CD14-positive monocyte (primary cell): ENCODE results near the gene HNRNPF. TPM values are rescaled to one million over a fixed set of nuclear protein-coding genes. Genes with fewer than 3 reads are reported as not detected.

ENCODE experiments used
- DNase-seq, 3 donors: peaks; one replicate each; pipeline ENCODE4 v3.0.0-alpha.2; 2011 to 2022
- H2AFZ ChIP-seq: 2 replicates; pipeline ENCODE4 v1.6.0; 2012; ENCODE audit warnings: mild to moderate bottlenecking, low read depth, low read length, inconsistent platforms; ENCODE audit not compliant: insufficient read depth, poor library complexity, severe bottlenecking
- H3K27ac ChIP-seq, 2 donors: 1 replicate in 1 of 2; 2 replicates in 1 of 2; pipeline ENCODE4 v1.5.1; 2012 to 2013; ENCODE audit warnings: low read length in 2 of 2, control low read depth in 1 of 2, inconsistent platforms in 1 of 2, low read depth in 1 of 2, mild to moderate bottlenecking in 1 of 2
- H3K27me3 ChIP-seq, 2 donors: one replicate each; pipeline versions ENCODE4 v1.6.0 to v1.6.1; 2011 to 2013; ENCODE audit warnings: low read length in 2 of 2; ENCODE audit not compliant: control insufficient read depth in 2 of 2, insufficient read depth in 2 of 2
- H3K36me3 ChIP-seq, 2 donors: replicated peaks in 1 of 2; 1 replicate in 1 of 2; 2 replicates in 1 of 2; pipeline versions ENCODE4 v1.5.1 to v1.6.1; 2012 to 2013; ENCODE audit warnings: low read length in 2 of 2, control low read depth in 1 of 2, inconsistent platforms in 1 of 2, mild to moderate bottlenecking in 1 of 2; ENCODE audit not compliant: insufficient read depth in 2 of 2, control insufficient read depth in 1 of 2
- H3K4me1 ChIP-seq, 2 donors: 1 replicate in 1 of 2; 2 replicates in 1 of 2; pipeline versions ENCODE4 v1.5.1 to v1.6.1; 2012 to 2013; ENCODE audit warnings: low read length in 2 of 2, control low read depth in 1 of 2, inconsistent platforms in 1 of 2, mild to moderate bottlenecking in 1 of 2, moderate library complexity in 1 of 2; ENCODE audit not compliant: insufficient read depth in 2 of 2, control insufficient read depth in 1 of 2
- H3K4me2 ChIP-seq: replicated peaks from 2 replicates; pipeline ENCODE3; 2012; ENCODE audit warnings: low read length, moderate library complexity, mild to moderate bottlenecking; ENCODE audit not compliant: poor library complexity, severe bottlenecking; ENCODE audit errors: extremely low read depth
- H3K4me3 ChIP-seq, 3 experiments: fragments of 200-600 bp in 1 of 3; sonication (generic) in 1 of 3; replicated peaks in 1 of 3; 1 replicate in 2 of 3; 2 replicates in 1 of 3; pipeline ENCODE4 v1.5.1; 2011 to 2013; ENCODE audit warnings: low read length in 3 of 3, mild to moderate bottlenecking in 3 of 3, control low read depth in 2 of 3, low read depth in 2 of 3, inconsistent platforms in 1 of 3, moderate library complexity in 1 of 3
- H3K79me2 ChIP-seq: 2 replicates; pipeline ENCODE4 v1.6.0; 2012; ENCODE audit warnings: mild to moderate bottlenecking, control low read depth, inconsistent platforms, low read length, moderate library complexity; ENCODE audit not compliant: insufficient read depth
- H3K9ac ChIP-seq: 2 replicates; pipeline ENCODE4 v1.6.0; 2017; ENCODE audit warnings: low read length, mild to moderate bottlenecking; ENCODE audit not compliant: insufficient read depth, poor library complexity, severe bottlenecking
- H3K9me3 ChIP-seq, 2 donors: replicated peaks in 1 of 2; 1 replicate in 1 of 2; 2 replicates in 1 of 2; pipeline versions ENCODE4 v1.5.1 to v1.6.1; 2012 to 2013; ENCODE audit warnings: low read length in 2 of 2, control low read depth in 1 of 2; ENCODE audit not compliant: control insufficient read depth in 1 of 2, insufficient read depth in 1 of 2
- H4K20me1 ChIP-seq: 2 replicates; pipeline ENCODE4 v1.6.0; 2012; ENCODE audit warnings: mild to moderate bottlenecking, low read length, control low read depth, moderate library complexity; ENCODE audit not compliant: insufficient read depth
- H3K27ac Mint-ChIP-seq, 7 donors: one replicate each; pipeline ENCODE4 v1.8.0; 2020; ENCODE audit warnings: mild to moderate bottlenecking in 7 of 7, mixed read lengths in 7 of 7, moderate library complexity in 6 of 7, inconsistent platforms in 2 of 7
- H3K27me3 Mint-ChIP-seq, 3 donors: one replicate each; pipeline ENCODE4 v1.8.0; 2021 to 2022; ENCODE audit warnings: low read depth in 3 of 3, mild to moderate bottlenecking in 3 of 3, mixed read lengths in 3 of 3, moderate library complexity in 3 of 3, inconsistent platforms in 1 of 3
- H3K36me3 Mint-ChIP-seq, 2 donors: one replicate each; pipeline ENCODE4 v1.8.0; 2020; ENCODE audit warnings: mixed read lengths in 2 of 2, inconsistent platforms in 1 of 2, mild to moderate bottlenecking in 1 of 2
- H3K4me1 Mint-ChIP-seq: one replicate; pipeline ENCODE4 v1.8.0; 2020; ENCODE audit warnings: mild to moderate bottlenecking, mixed read lengths
- H3K4me3 Mint-ChIP-seq, 2 donors: one replicate each; pipeline ENCODE4 v1.8.0; 2020; ENCODE audit warnings: mild to moderate bottlenecking in 2 of 2, mixed read lengths in 2 of 2, moderate library complexity in 1 of 2
- H3K9me3 Mint-ChIP-seq, 7 donors: one replicate each; pipeline ENCODE4 v1.8.0; 2020 to 2022; ENCODE audit warnings: mixed read lengths in 7 of 7, mild to moderate bottlenecking in 6 of 7, moderate library complexity in 6 of 7, inconsistent platforms in 2 of 7
- WGBS: methylation state at CpG from one replicate; pipeline ENCODE4 v1.1.5; 2013; ENCODE audit warnings: missing lambda C conversion rate; ENCODE audit not compliant: insufficient coverage; 5-methylcytosine and 5-hydroxymethylcytosine counted together
- intact Hi-C, 2 donors: fragments of 100-400 bp; cut with micrococcal nuclease; formaldehyde crosslinking; loops; one replicate each; pipeline versions ENCODE4 v1.15.0 to v1.15.1; 2023
- polyA plus RNA-seq, 3 donors: library from polyadenylated mRNA; depleted of rRNA in 1 of 3; unstranded in 2 of 3; stranded (reverse) in 1 of 3; fragments of 300-500 nt in 2 of 3; fragments of >200 nt in 1 of 3; fragmentation: Illumina TruSeq in 2 of 3; gene quantifications; 1 replicate in 2 of 3; 2 replicates in 1 of 3; pipeline ENCODE4 v1.2.3, GENCODE V29; 2012 to 2021
- TF ChIP-seq, protein P1 (sequence below): fragments of 200-600 bp; IDR thresholded peaks from one replicate; pipeline ENCODE4 v1.8.0; 2022; ENCODE audit warnings: antibody characterized with exemption, mild to moderate bottlenecking

HNRNPF gene
- polyA plus RNA-seq, 3 donors, result 115 to 189 (median 188) TPM

- H3K27me3 Mint-ChIP-seq, result no peaks in the 10 kb centered on the region
- H3K36me3 Mint-ChIP-seq, result peaks cover 14 to 35% of the 10 kb centered on the region in 2 donors
- no peak overlapping the region for H3K27ac Mint-ChIP-seq
- no peak overlapping the region for H3K4me3 Mint-ChIP-seq
- TF ChIP-seq, protein P1, sequence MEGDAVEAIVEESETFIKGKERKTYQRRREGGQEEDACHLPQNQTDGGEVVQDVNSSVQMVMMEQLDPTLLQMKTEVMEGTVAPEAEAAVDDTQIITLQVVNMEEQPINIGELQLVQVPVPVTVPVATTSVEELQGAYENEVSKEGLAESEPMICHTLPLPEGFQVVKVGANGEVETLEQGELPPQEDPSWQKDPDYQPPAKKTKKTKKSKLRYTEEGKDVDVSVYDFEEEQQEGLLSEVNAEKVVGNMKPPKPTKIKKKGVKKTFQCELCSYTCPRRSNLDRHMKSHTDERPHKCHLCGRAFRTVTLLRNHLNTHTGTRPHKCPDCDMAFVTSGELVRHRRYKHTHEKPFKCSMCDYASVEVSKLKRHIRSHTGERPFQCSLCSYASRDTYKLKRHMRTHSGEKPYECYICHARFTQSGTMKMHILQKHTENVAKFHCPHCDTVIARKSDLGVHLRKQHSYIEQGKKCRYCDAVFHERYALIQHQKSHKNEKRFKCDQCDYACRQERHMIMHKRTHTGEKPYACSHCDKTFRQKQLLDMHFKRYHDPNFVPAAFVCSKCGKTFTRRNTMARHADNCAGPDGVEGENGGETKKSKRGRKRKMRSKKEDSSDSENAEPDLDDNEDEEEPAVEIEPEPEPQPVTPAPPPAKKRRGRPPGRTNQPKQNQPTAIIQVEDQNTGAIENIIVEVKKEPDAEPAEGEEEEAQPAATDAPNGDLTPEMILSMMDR, result no peak
- H3K4me3 ChIP-seq, result no peak overlapping the region
- no peak overlapping the region for H3K4me2 ChIP-seq
- peaks cover 14% of the 10 kb centered on the region for H3K4me1 Mint-ChIP-seq
- peaks cover 1 to 8% (median 4%) of the 10 kb centered on the region in 7 donors for H3K9me3 Mint-ChIP-seq
- H3K36me3 ChIP-seq, result peaks cover 0 to 8% of the 10 kb centered on the region in 2 donors
- H2AFZ ChIP-seq, result no peak overlapping the region
- no peak overlapping the region for H3K9ac ChIP-seq
- H4K20me1 ChIP-seq, result no peaks in the 10 kb centered on the region
- H3K27ac ChIP-seq, result no peak overlapping the region
- peaks cover 58% of the 10 kb centered on the region for H3K79me2 ChIP-seq
- no peak for DNase-seq
- intact Hi-C loops, result no loop called here
- peaks cover 19 to 21% of the 10 kb centered on the region in 2 donors for H3K4me1 ChIP-seq
- H3K9me3 ChIP-seq, result no peaks in the 10 kb centered on the region
- no peaks in the 10 kb centered on the region for H3K27me3 ChIP-seq
- no CpG with 5 or more reads among the region's 2 CpGs for WGBS
Measured at GRCh38 chr10:43444897-43445466, 36.0 kb upstream of the HNRNPF start.

DNA sequence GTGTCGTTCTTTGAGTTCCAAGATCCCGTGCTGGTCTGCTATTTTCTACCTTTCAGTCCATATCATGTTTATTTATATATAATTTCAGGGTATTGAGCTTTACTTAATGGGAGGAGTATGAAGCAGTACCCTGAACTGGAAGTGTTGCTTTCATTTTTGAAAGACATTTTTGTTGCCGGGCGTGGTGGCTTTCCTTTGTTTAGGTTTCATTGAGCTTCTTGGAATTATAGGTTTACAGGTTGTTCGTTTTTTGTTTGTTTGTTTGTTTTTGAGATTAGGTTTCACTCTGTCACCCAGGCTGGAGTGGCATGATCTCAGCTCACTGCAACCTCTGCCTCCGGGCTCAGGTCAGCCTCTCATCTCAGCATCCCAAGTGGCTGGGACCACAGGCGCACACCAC, 35.3 kb upstream of the HNRNPF start:
- Mint-ChIP-seq H3K27ac (peak overlapping the region in 2 of 7 donors; percentile 23 to 41), H3K4me3 (no peak overlapping the region), H3K27me3 (no peaks in the 10 kb centered on the region), H3K9me3 (peaks cover 1 to 8% (median 4%) of the 10 kb centered on the region in 7 donors), H3K4me1 (peaks cover 18% of the 10 kb centered on the region), H3K36me3 (peaks cover 14 to 35% of the 10 kb centered on the region in 2 donors)
- TF ChIP-seq, protein P1, result no peak
- intact Hi-C loops, result no loop called here
- peaks cover 25 to 27% of the 10 kb centered on the region in 2 donors for H3K4me1 ChIP-seq
- no peaks in the 10 kb centered on the region for H3K27me3 ChIP-seq
- no peak overlapping the region for H3K27ac ChIP-seq
- no peak overlapping the region for H2AFZ ChIP-seq
- DNase-seq, result no peak
- no peaks in the 10 kb centered on the region for H3K9me3 ChIP-seq
- H3K36me3 ChIP-seq, result peaks cover 0 to 8% of the 10 kb centered on the region in 2 donors
- H3K79me2 ChIP-seq, result peaks cover 52% of the 10 kb centered on the region
- WGBS, result 100% methylated on average over 2 of the region's 7 CpGs
- no peak overlapping the region for H3K4me2 ChIP-seq
- no peak overlapping the region for H3K4me3 ChIP-seq
- H3K9ac ChIP-seq, result no peak overlapping the region
- H4K20me1 ChIP-seq, result no peaks in the 10 kb centered on the region
